ENCODE results near the gene SLC52A3.
"Not testable (repeated sequence)": the region's sequence is repeated elsewhere in the genome, so short reads cannot be mapped to it uniquely, and the experiment has no call there.

Gene SLC52A3

GRCh38 chr20:768426-768978 lies at the start of gene SLC52A3:
SLC52A3 (minus strand) TSS chr20:768500; CDS start chr20:765774, 2,726 bp downstream.
- DNase-seq = no peak

- peak; percentile 56 to 68 for DNase-seq
Measured at GRCh38 chr20:815914-816606, 47.8 kb upstream of the SLC52A3 start.

GRCh38 chr20:815226-815625 lies 46.9 kb upstream of the SLC52A3 start:
- no peak for DNase-seq

- DNase-seq = no peak
Measured at GRCh38 chr20:813390-813789, 45.1 kb upstream of the SLC52A3 start.

GRCh38 chr20:812435-812814 lies 44.1 kb upstream of the SLC52A3 start:
- DNase-seq = not testable (repeated sequence)

- DNase-seq = not testable (repeated sequence)
Measured at GRCh38 chr20:811776-812434, 43.6 kb upstream of the SLC52A3 start.

GRCh38 chr20:805713-806112 lies 37.4 kb upstream of the SLC52A3 start:
- no peak for DNase-seq

GRCh38 chr20:801678-802077 lies 33.4 kb upstream of the SLC52A3 start:
- no peak for DNase-seq

- DNase-seq = not testable (repeated sequence)
Measured at GRCh38 chr20:800026-800425, 31.7 kb upstream of the SLC52A3 start.

GRCh38 chr20:798746-799145 lies 30.4 kb upstream of the SLC52A3 start:
- DNase-seq = not testable (repeated sequence)

GRCh38 chr20:796921-797320 lies 28.6 kb upstream of the SLC52A3 start:
- DNase-seq = no peak

- DNase-seq = no peak
Measured at GRCh38 chr20:792248-792647, 23.9 kb upstream of the SLC52A3 start.

- no peak for DNase-seq
Measured at GRCh38 chr20:791056-791455, 22.8 kb upstream of the SLC52A3 start.

- no peak for DNase-seq
Measured at GRCh38 chr20:787825-788224, 19.5 kb upstream of the SLC52A3 start.

- no peak for DNase-seq
Measured at GRCh38 chr20:779771-780170, 11.5 kb upstream of the SLC52A3 start.

GRCh38 chr20:776165-776564 lies 7.9 kb upstream of the SLC52A3 start:
- DNase-seq = no peak

GRCh38 chr20:775679-776135 lies 7.4 kb upstream of the SLC52A3 start:
- no peak for DNase-seq

- DNase-seq = no peak
Measured at GRCh38 chr20:774660-775057, 6.4 kb upstream of the SLC52A3 start.

GRCh38 chr20:774016-774659 lies 5.8 kb upstream of the SLC52A3 start:
- no peak for DNase-seq

GRCh38 chr20:772806-773205 lies 4.5 kb upstream of the SLC52A3 start:
- DNase-seq = no peak

GRCh38 chr20:771741-772464 lies 3.6 kb upstream of the SLC52A3 start:
- DNase-seq = no peak

- no peak for DNase-seq
Measured at GRCh38 chr20:770691-771090, 2.4 kb upstream of the SLC52A3 start.

- DNase-seq = no peak
Measured at GRCh38 chr20:766906-767305, 1.4 kb downstream of the SLC52A3 start.
